PFSK-1 (cell line): ENCODE data around the gene CCR3.

ENCODE experiments used
- FOXP2 ChIP-seq: optimal IDR thresholded peaks from 2 replicates; pipeline ENCODE3; 2011; ENCODE audit warnings: borderline replicate concordance, control low read depth, inconsistent platforms; ENCODE audit not compliant: insufficient read depth; ENCODE audit errors: extremely low read length, extremely low read depth
- POLR2AphosphoS5 ChIP-seq: IDR thresholded peaks from 2 replicates; pipeline ENCODE4 v1.6.1; 2012; ENCODE audit warnings: low read depth, mild to moderate bottlenecking, control low read depth, low read length, moderate library complexity
- REST ChIP-seq, 2 experiments: IDR thresholded peaks; 2 replicates each; pipeline versions ENCODE4 v1.6.1 to v1.8.0; 2011 to 2012; ENCODE audit warnings: low read depth in 2 of 2, low read length in 2 of 2, control low read depth in 1 of 2, inconsistent platforms in 1 of 2, mild to moderate bottlenecking in 1 of 2, moderate library complexity in 1 of 2; ENCODE audit not compliant: insufficient read depth in 1 of 2
- SIN3A ChIP-seq: IDR thresholded peaks from 2 replicates; pipeline ENCODE4 v1.6.1; 2012; ENCODE audit warnings: mild to moderate bottlenecking, low read length, moderate library complexity, borderline replicate concordance; ENCODE audit not compliant: insufficient read depth
- TAF1 ChIP-seq: IDR thresholded peaks from 2 replicates; pipeline ENCODE4 v1.6.1; 2012; ENCODE audit warnings: low read length, control low read depth, borderline replicate concordance; ENCODE audit not compliant: insufficient read depth

CCR3 gene

GRCh38 chr3:46270474-46270873 is 28.2 kb downstream of the CCR3 start:
- TF ChIP-seq FOXP2 (no peak), POLR2AphosphoS5 (no peak), TAF1 (no peak), REST (IDR thresholded peaks at IDR 0.05; ENCODE audit: insufficient read depth in 1 of 2, low read depth in 2 of 2, low read length in 2 of 2) (no peak), SIN3A (no peak)

GRCh38 chr3:46271209-46271745 is 29.0 kb downstream of the CCR3 start:
- TF ChIP-seq SIN3A = no peak
- TF ChIP-seq FOXP2 = no peak
- no peak for TF ChIP-seq POLR2AphosphoS5
- TF ChIP-seq TAF1 = no peak
- no peak for TF ChIP-seq REST (IDR thresholded peaks at IDR 0.05; ENCODE audit: insufficient read depth in 1 of 2, low read depth in 2 of 2, low read length in 2 of 2)

GRCh38 chr3:46272028-46272451 is 29.8 kb downstream of the CCR3 start:
- TF ChIP-seq REST (IDR thresholded peaks at IDR 0.05; ENCODE audit: insufficient read depth in 1 of 2, low read depth in 2 of 2, low read length in 2 of 2) (no peak), SIN3A (no peak), TAF1 (no peak), POLR2AphosphoS5 (no peak), FOXP2 (no peak)

- no peak for TF ChIP-seq FOXP2
- TF ChIP-seq POLR2AphosphoS5 = no peak
- TF ChIP-seq SIN3A = no peak
- no peak for TF ChIP-seq TAF1
- TF ChIP-seq REST (IDR thresholded peaks at IDR 0.05; ENCODE audit: insufficient read depth in 1 of 2, low read depth in 2 of 2, low read length in 2 of 2) = no peak
These were observed 34.3 kb downstream of the CCR3 start for GRCh38 chr3:46276497-46277099.
